Measurements from ENCODE around the gene YPEL1.
"Not testable (repeated sequence)": the region's sequence is repeated elsewhere in the genome, so short reads cannot be mapped to it uniquely, and the experiment has no call there.

YPEL1 gene

GRCh38 chr22:21682385-21683175, 53.0 kb downstream of the YPEL1 start:
- Histone ChIP-seq H3K4me3 (ENCODE audit: extremely low read depth, insufficient read depth, low read length, poor library complexity, severe bottlenecking) (no peak overlapping the region), H3K9me3 (ENCODE audit: control insufficient read depth, low read length) (no peaks in the 10 kb centered on the region), H3K4me1 (ENCODE audit: control insufficient read depth, insufficient read depth, low read length, poor library complexity, severe bottlenecking) (no peaks in the 10 kb centered on the region), H3K36me3 (ENCODE audit: control insufficient read depth, insufficient read depth, low read length) (peaks cover 51% of the 10 kb centered on the region), H3K27ac (ENCODE audit: low read depth, low read length, severe bottlenecking) (no peak overlapping the region)
- WGBS, 2 experiments (ENCODE audit: insufficient coverage in 2 of 2), result 94 to 96% methylated on average over 18 to 19 of the region's 20 CpGs

DNA sequence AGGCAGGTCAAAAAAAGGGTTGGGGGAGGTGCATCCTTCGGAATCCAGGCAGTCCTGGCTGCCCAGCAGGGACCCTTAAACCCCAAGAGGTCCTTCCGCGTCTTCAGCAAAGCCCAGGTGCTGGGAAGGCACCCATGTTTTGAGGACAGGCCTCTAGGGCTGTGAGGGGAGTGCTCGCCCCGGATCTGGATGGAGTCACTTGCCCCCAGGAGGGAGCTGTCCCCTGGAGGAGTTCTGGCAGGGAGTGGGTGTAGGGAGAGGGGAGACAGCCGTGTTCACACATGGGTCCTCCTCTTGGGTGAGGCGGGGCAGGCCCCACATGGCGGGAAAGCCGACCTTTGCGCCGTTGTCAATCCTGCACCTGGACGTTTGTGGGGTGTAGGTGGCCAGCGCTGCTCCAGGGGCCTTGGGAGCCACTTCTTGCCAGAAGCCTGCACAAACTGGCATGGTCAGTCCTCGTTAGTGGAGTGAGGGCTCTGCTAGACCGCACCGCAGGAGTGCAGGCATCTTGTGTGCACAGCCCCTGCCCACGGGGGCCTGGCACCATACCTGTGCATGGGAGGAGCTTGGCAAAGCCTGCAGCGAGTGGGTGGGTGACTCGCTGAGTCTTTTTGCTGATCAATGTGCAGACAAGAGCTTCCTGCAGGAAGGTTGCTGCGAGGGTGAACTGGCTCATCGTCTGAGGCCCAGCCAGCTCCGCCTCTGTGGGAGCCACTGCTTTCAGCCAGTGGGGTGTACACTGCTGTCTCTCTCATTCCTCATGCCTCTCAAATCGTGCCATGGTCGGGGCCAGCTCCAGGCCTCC, 53.8 kb downstream of the YPEL1 start:
- no peak overlapping the region for H3K4me3 ChIP-seq (ENCODE audit: extremely low read depth, insufficient read depth, low read length, poor library complexity, severe bottlenecking)
- H3K9me3 ChIP-seq (ENCODE audit: control insufficient read depth, low read length), result no peaks in the 10 kb centered on the region
- WGBS, 2 experiments (ENCODE audit: insufficient coverage in 2 of 2), result 90 to 95% methylated on average over 21 to 22 of the region's 24 CpGs
- H3K27ac ChIP-seq (ENCODE audit: low read depth, low read length, severe bottlenecking), result no peak overlapping the region
- peaks cover 48% of the 10 kb centered on the region for H3K36me3 ChIP-seq (ENCODE audit: control insufficient read depth, insufficient read depth, low read length)
- no peaks in the 10 kb centered on the region for H3K4me1 ChIP-seq (ENCODE audit: control insufficient read depth, insufficient read depth, low read length, poor library complexity, severe bottlenecking)

GRCh38 chr22:21680830-21681565, 54.6 kb downstream of the YPEL1 start:
- WGBS, 2 experiments (ENCODE audit: insufficient coverage in 2 of 2), result 96% methylated on average over 17 to 21 of the region's 21 CpGs
- no peaks in the 10 kb centered on the region for H3K9me3 ChIP-seq (ENCODE audit: control insufficient read depth, low read length)
- no peaks in the 10 kb centered on the region for H3K4me1 ChIP-seq (ENCODE audit: control insufficient read depth, insufficient read depth, low read length, poor library complexity, severe bottlenecking)
- peaks cover 42% of the 10 kb centered on the region for H3K36me3 ChIP-seq (ENCODE audit: control insufficient read depth, insufficient read depth, low read length)
- no peak overlapping the region for H3K4me3 ChIP-seq (ENCODE audit: extremely low read depth, insufficient read depth, low read length, poor library complexity, severe bottlenecking)
- no peak overlapping the region for H3K27ac ChIP-seq (ENCODE audit: low read depth, low read length, severe bottlenecking)

GRCh38 chr22:21679383-21679782, 56.2 kb downstream of the YPEL1 start:
- H3K9me3 ChIP-seq (ENCODE audit: control insufficient read depth, low read length), result no peaks in the 10 kb centered on the region
- 88 to 94% methylated on average over 3 to 4 of the region's 4 CpGs for WGBS, 2 experiments (ENCODE audit: insufficient coverage in 2 of 2)
- H3K36me3 ChIP-seq (ENCODE audit: control insufficient read depth, insufficient read depth, low read length), result peaks cover 44% of the 10 kb centered on the region
- no peak overlapping the region for H3K27ac ChIP-seq (ENCODE audit: low read depth, low read length, severe bottlenecking)
- H3K4me3 ChIP-seq (ENCODE audit: extremely low read depth, insufficient read depth, low read length, poor library complexity, severe bottlenecking), result no peak overlapping the region
- H3K4me1 ChIP-seq (ENCODE audit: control insufficient read depth, insufficient read depth, low read length, poor library complexity, severe bottlenecking), result no peaks in the 10 kb centered on the region

DNA sequence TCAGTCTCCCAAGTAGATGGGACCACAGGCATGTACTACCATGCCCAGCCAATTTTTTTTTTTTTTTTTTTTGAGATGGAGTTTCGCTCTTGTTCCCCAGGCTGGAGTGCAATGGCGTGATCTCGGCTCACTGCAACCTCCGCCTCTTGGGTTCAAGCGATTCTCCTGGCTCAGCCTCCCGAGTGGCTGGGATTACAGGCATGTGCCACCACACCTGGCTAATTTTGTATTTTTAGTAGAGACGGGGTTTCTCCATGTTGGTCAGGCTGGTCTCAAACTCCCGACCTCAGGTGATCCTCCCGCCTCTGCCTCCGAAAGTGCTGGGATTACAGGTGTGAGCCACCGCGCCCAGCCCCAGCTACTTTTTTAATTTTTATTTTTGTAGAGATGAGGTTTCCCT, 56.8 kb downstream of the YPEL1 start:
- not testable (repeated sequence) for H3K4me1 ChIP-seq (ENCODE audit: control insufficient read depth, insufficient read depth, low read length, poor library complexity, severe bottlenecking); H3K4me3 ChIP-seq (ENCODE audit: extremely low read depth, insufficient read depth, low read length, poor library complexity, severe bottlenecking); H3K9me3 ChIP-seq (ENCODE audit: control insufficient read depth, low read length); H3K27ac ChIP-seq (ENCODE audit: low read depth, low read length, severe bottlenecking)
- 95 to 100% methylated on average over 2 to 4 of the region's 12 CpGs for WGBS, 2 experiments (ENCODE audit: insufficient coverage in 2 of 2)
- peaks cover 47% of the 10 kb centered on the region for H3K36me3 ChIP-seq (ENCODE audit: control insufficient read depth, insufficient read depth, low read length)

GRCh38 chr22:21677606-21678443, 57.8 kb downstream of the YPEL1 start:
- no peaks in the 10 kb centered on the region for H3K4me1 ChIP-seq (ENCODE audit: control insufficient read depth, insufficient read depth, low read length, poor library complexity, severe bottlenecking)
- H3K9me3 ChIP-seq (ENCODE audit: control insufficient read depth, low read length), result no peaks in the 10 kb centered on the region
- H3K4me3 ChIP-seq (ENCODE audit: extremely low read depth, insufficient read depth, low read length, poor library complexity, severe bottlenecking), result no peak overlapping the region
- H3K27ac ChIP-seq (ENCODE audit: low read depth, low read length, severe bottlenecking), result no peak overlapping the region
- peaks cover 42% of the 10 kb centered on the region for H3K36me3 ChIP-seq (ENCODE audit: control insufficient read depth, insufficient read depth, low read length)
- WGBS, 2 experiments (ENCODE audit: insufficient coverage in 2 of 2), result 92 to 95% methylated on average over 13 to 15 of the region's 15 CpGs

GRCh38 chr22:21674638-21675245, 60.9 kb downstream of the YPEL1 start:
- Histone ChIP-seq H3K27ac (ENCODE audit: low read depth, low read length, severe bottlenecking) (no peak overlapping the region), H3K9me3 (ENCODE audit: control insufficient read depth, low read length) (no peaks in the 10 kb centered on the region), H3K4me1 (ENCODE audit: control insufficient read depth, insufficient read depth, low read length, poor library complexity, severe bottlenecking) (no peaks in the 10 kb centered on the region), H3K36me3 (ENCODE audit: control insufficient read depth, insufficient read depth, low read length) (peaks cover 54% of the 10 kb centered on the region), H3K4me3 (ENCODE audit: extremely low read depth, insufficient read depth, low read length, poor library complexity, severe bottlenecking) (no peak overlapping the region)
- 91 to 97% methylated on average over 11 to 12 of the region's 12 CpGs for WGBS, 2 experiments (ENCODE audit: insufficient coverage in 2 of 2)

DNA sequence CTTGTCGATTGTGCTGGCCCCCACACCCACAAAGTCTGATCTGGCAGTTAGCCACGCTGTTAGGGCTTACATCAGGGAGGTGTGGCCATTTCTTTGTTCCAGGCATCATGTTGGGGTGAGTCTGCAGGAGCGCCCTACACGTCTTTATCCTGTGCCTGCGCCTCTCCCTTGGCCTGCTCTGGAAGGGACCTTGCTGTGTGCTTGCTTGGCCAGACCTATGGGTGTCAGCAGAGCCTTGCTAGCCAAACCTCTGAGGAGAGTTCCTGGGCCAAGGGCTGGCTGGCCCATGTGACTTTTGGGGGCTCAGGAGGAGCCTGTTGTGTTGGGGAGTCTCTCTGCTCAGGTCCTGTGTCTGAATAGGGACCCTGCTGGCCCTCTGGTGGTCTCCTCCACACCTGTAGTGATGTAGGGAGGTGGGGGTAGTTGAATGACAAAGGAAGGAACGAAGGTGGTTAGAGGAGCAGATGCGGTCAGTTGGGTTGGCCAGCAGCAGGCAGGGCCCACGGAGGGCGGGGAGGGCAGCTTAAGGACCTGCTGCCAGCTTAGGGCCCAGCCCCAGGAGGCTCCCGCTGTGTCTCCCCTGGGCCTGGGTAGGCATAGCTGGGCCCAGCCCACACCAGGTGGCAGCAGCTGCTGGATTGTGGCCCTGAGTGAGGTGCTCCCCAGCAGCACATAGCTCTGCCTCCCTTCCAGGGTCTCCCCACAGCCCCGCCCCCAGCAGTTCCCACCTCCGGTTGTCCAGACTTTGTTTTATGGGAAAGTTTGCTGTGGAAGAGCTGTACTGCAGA, 61.9 kb downstream of the YPEL1 start:
- H3K36me3 ChIP-seq (ENCODE audit: control insufficient read depth, insufficient read depth, low read length), result peaks cover 54% of the 10 kb centered on the region
- 96 to 100% methylated on average over 8 to 10 of the region's 12 CpGs for WGBS, 2 experiments (ENCODE audit: insufficient coverage in 2 of 2)
- no peaks in the 10 kb centered on the region for H3K4me1 ChIP-seq (ENCODE audit: control insufficient read depth, insufficient read depth, low read length, poor library complexity, severe bottlenecking)

DNA sequence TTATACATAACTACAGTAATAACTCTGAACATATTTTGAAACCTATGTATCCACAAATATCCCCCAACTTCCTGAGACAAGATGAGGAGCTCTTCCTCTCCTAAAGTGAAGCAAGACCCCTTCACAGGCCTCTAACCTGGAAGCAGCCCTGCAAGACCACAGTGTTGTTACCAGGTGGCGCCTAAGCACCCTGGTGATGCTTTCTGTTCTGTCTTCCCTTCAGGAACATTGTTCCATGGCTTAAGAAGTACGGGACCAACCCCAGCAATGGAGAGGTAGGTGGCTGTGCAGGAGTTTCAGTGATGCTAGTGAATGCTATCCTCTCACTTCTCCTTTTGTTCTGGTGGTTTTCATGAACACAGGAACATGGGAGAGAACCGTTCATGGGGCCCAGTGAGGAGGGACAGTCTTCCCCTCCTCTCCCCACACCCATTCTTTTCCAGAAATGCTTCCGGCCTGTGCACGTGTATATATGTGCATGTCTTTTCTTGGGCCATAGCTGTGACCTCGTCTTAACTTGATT, 63.4 kb downstream of the YPEL1 start:
- 89 to 100% methylated on average over 5 of the region's 6 CpGs for WGBS, 2 experiments (ENCODE audit: insufficient coverage in 2 of 2)
- Histone ChIP-seq H3K4me1 (ENCODE audit: control insufficient read depth, insufficient read depth, low read length, poor library complexity, severe bottlenecking) (no peaks in the 10 kb centered on the region), H3K36me3 (ENCODE audit: control insufficient read depth, insufficient read depth, low read length) (peaks cover 49% of the 10 kb centered on the region), H3K9me3 (ENCODE audit: control insufficient read depth, low read length) (no peaks in the 10 kb centered on the region), H3K27ac (ENCODE audit: low read depth, low read length, severe bottlenecking) (no peak overlapping the region), H3K4me3 (ENCODE audit: extremely low read depth, insufficient read depth, low read length, poor library complexity, severe bottlenecking) (no peak overlapping the region)

More for the DNA sequence above, 61.9 kb downstream of the YPEL1 start:
- Histone ChIP-seq H3K4me3 (ENCODE audit: extremely low read depth, insufficient read depth, low read length, poor library complexity, severe bottlenecking) (no peak overlapping the region), H3K27ac (ENCODE audit: low read depth, low read length, severe bottlenecking) (no peak overlapping the region), H3K9me3 (ENCODE audit: control insufficient read depth, low read length) (no peaks in the 10 kb centered on the region)

Measured in mesodermal cell (in vitro differentiated cells).